Measurements from ENCODE around the gene NOP53.

The NOP53 gene

GRCh38 chr19:47805313-47805712 is 60.0 kb downstream of the NOP53 start:
- no peak for DNase-seq (ENCODE audit: low read depth)

DNA sequence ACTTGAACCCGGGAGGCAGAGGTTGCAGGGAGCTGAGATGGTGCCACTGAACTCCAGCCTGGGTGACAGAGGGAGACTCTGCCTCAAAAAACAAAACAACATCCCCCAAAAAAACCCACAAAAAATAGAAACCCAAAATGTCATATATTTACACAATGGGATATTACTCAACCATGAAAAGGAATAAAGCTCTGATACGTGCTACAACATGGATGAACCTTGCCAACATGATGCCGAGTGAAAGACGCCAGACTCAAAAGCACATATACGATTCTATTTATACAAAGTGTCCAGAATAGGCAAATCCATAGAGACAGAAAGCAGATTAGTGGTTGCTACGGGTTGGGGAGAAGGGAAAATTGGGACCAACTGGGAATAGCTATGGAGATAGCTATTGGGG is 61.1 kb downstream of the NOP53 start:
- no peak for DNase-seq (ENCODE audit: low read depth)
